HG03575 (cell line): ENCODE data around the gene EGFL6.

Experiments used
- ATAC-seq: cut with Tn5 transposase; IDR thresholded peaks from one replicate; pipeline ENCODE4 v1.9.1; 2021; ENCODE audit not compliant: unreplicated experiment, insufficient number of reproducible peaks, low FRiP score; ENCODE audit errors: extremely low read depth

Gene EGFL6, protein sequence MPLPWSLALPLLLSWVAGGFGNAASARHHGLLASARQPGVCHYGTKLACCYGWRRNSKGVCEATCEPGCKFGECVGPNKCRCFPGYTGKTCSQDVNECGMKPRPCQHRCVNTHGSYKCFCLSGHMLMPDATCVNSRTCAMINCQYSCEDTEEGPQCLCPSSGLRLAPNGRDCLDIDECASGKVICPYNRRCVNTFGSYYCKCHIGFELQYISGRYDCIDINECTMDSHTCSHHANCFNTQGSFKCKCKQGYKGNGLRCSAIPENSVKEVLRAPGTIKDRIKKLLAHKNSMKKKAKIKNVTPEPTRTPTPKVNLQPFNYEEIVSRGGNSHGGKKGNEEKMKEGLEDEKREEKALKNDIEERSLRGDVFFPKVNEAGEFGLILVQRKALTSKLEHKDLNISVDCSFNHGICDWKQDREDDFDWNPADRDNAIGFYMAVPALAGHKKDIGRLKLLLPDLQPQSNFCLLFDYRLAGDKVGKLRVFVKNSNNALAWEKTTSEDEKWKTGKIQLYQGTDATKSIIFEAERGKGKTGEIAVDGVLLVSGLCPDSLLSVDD

DNA sequence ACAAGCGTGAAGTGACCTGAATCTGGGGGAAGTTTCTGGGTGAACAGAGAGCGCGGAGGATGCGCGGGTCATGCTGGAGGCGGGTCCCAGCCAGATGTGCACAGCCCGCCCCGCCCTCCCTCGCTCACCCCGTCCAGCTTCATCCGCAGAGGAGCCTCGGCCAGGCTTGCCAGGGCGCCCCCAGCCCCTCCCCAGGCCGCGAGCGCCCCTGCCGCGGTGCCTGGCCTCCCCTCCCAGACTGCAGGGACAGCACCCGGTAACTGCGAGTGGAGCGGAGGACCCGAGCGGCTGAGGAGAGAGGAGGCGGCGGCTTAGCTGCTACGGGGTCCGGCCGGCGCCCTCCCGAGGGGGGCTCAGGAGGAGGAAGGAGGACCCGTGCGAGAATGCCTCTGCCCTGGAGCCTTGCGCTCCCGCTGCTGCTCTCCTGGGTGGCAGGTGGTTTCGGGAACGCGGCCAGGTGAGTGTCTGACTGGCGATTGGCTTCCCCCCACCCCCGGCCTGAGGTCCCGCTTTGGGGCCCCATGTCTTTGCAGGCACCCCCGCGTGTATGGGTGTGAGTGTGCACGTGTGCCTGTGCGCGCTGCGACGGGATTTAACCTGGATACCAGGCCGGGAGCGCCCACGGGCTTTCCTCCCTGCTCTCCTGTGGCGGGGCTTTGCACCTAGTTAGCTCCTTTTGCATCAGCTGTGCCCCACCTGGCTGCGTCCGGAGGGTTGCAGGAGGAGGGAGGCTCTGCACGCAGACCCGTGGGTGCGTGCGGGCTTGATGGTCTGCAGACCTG, at the start of gene EGFL6:
Gene EGFL6 (plus strand): TSS at position 123 of the 782 bp plus-strand sequence. CDS start 261 bp downstream, at position 384.
- ATAC-seq, result no peak

DNA sequence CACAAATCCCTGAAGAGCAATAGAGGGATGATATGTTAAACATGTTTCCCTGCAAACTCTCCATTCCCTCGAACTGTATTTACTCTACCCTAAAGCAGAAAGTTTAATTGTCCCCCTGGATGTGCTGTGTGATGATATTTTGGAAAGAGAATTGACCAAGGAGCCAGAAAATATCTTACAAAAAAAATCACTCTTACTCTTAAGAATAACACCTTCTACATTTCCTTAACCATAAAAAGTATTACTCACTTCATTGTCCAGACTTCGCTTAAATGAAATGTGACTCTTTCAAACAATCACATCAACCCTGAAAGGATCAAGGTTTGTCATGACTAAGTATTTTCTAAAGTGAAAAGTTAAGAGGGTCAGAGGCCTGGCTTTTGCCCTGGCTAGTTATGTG, 49.0 kb upstream of the EGFL6 start:
- no peak for ATAC-seq

DNA sequence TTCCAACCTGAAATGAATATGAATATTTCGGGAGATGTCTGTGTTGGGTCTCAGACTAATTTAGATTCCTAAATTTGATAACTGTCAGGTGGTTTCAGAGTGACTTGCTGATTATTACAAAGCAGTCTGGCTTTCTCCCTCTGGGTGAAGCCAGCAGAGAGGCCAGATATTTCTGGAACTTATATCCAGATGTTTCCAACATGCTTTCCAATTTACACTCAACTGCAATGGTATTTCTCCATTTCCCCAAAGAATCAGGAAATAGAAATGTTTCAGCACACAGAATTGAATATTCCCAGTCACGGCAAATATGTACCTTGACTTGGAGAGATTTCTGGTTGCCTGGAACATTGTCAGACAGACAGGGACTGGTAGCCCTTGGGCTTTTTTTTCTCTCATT, 48.5 kb upstream of the EGFL6 start:
- no peak for ATAC-seq

DNA sequence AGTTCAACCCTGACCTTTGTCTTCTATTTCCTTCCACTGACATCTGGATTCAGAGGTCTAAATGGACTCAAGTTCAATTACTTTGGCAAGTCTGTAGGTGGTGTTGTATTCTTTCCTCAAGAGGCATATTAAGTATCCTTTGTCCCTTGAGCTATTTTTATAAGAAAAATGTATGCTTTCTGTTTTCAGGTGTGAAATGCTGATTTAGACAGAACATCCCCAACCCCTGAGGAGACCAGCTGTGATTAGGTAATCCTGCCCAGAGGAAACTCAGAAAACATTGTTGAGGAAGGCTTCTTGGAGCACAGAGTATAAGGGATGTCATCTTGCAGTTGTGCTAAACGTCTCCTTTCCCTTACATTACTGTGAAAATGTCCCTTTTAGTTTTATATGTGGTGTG, 46.6 kb upstream of the EGFL6 start:
- ATAC-seq, result no peak

DNA sequence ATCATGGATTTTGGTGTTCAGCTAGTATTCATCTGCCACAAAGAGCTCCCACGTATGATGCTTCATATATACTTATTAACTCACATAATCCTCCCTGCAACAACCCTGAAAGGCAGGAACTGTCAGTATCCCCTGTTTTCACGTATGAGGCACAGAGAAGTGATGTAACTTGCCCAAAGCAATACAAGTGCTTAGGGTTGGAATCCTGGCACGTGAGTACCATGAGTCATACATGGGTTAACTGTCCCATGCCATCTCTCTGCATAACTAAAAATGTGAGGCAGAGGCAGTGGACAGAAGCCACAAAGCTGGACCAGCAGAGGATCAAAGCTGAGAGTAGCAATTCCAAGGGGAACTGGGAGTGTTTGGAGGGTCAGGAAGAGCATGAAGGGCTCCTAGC, 35.7 kb upstream of the EGFL6 start:
- no peak for ATAC-seq

DNA sequence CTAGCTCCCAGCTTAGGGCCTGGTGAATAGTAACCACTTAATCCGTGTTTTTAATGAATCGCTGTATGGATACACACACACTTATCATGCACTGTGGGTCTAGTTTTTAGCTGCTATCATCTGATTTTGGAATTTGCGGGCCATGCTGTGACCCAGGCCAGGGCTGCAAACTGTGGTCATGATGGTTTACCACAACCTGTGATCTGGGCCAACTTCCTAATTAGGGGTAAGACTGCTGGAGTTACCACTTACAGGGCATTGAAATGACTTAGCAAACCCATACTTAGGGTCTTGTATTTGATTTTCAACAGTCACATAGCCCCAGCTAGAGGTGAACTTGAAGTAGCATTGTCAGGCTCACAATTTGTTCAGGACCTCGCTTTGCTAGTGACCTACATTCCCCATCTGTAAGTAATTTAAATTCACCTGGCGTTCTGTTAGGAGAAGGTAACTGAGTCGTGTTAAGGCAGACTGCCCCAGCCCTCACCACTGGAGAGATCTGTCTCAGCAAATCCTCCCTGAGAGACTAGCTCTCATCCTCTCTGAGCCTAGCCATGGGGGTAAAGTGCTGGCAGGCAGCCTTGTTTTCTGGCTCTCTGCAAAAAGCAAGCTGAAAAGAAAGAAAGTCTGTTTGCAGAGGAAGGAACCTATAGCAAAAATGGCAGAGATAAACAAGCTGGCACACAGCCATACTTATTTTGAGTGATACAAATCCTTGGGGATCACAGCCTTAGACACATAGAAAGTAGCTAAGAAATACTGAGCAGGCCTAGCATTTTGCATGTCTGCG, 33.8 kb upstream of the EGFL6 start:
- ATAC-seq, result no peak

DNA sequence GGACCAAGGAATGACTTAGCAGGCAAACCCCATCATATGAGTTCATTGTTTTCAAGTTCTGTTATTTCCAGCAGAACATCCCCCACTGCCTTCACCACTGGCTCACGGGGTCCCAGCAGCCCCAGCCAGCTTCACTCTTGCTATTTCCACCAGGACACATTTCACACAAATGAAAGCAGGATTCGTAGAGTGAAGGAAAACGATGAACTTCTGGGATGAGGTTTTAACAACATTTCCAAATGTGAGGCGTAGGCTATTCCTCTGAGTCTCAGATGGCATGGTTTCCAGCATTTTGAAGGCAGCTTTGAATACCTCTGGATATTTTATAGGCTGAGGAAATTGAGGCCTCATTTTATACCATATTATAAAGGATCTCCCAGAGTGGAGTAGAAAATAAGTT, 32.9 kb upstream of the EGFL6 start:
- ATAC-seq, result no peak

DNA sequence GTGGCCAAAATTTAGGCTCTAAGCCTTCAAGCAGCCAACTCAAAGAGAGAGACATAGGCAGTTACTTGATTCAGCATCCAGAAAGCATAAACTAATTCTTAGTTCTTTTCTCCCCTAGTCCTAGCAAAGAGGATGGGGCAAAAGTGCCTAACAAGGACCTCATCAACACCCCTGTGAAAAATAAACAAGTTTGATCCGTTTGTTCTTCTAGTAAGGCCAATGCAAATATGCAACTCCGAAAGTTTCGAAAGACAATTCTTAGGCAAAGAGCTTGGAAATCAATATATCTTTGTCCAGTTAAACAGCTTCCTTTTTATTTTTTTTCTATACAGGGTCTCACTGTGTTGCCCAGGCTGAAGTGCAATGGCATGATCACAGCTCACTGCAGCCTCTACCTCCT, 31.0 kb upstream of the EGFL6 start:
- ATAC-seq, result no peak

DNA sequence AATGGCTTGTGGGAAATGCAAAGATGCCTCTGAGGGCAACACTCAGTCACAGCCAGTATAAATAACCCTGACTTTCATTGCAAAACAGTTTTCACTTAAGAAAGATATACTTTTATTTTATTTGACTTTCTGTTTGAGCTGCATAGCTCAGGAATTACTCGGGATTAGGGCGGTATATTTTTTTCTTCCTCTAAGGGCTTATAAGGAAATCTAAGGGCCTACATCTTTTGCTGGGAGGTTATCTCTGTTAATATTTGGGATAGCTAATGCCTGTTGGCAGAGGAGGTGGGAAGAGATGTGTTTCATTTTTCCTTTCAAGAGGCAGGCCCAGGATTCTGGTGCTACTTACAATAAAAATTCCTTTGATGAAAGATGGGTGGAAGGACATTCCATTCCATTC, 28.8 kb upstream of the EGFL6 start:
- ATAC-seq, result no peak

DNA sequence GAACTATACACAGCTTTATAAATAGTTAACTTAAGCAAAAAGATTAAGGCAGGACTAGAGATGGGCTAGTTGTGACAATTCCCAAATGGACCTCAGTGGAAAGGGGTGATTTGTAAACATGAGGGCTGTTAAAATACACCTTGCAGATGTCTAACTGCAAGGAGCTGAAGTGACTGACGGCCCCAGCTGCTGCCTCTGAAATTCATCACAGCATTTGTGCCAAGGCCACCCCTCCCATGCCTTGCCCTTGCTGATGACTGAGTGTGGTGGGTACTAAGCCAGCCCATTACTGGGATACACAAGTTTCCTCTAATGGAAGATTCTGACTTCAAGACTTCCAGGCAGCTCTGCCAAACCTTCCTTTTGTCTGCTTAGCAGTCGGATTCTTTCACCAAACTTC, 23.7 kb upstream of the EGFL6 start:
- ATAC-seq, result no peak

DNA sequence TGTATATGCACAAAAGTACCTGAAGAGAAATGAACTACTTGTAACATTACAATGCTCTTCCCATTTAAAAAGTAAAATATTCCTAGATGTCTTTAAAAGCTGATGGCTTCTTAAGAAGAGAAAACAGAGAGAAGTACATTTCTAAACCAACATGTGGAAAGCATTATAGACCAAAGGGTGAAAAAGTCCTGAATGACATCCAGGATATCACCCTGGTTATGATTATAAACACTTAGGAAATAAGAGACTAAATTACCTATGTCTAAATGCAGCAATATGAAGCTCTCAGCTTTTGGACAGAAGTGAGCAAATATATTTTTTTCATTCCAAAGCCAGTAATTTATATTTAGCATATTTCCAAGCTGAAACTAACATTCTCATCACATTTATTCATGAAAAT, 21.7 kb upstream of the EGFL6 start:
- ATAC-seq, result no peak

DNA sequence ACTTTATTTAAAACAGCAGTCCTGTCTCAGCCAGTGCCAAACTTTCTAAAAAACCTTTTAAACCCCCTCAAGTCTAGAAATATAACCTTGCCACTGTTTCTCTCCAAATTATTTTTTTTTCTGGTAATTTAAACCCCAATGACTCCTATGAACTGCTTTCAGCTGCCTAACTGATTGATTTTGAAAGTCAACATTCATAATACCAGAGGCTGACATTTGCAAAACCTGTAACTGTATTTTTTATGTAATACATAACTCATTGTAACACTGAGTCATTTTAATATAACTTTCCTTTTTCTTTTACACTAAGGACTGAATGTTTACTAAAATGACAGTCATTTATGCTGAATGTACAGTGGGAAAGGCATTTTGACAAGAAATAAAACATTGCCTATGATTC, 19.1 kb upstream of the EGFL6 start:
- ATAC-seq, result no peak

DNA sequence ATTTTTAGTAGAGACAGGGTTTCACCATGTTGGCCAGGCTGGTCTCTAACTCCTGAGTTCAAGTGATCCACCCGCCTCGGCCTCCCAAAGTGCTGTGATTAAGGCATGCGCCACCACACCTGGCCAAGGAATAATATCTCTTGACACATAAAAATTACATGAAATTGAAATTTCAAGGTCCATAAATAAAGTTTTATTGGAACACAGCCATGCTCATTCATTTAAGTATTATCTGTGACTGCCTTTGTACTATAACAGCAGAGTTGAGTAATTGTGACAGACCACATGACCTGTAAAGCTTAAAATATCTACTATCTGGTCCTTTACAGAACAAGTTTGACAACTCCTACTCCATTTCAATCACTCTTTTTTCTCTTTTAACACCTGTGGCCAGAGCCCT, 17.8 kb upstream of the EGFL6 start:
- no peak for ATAC-seq

DNA sequence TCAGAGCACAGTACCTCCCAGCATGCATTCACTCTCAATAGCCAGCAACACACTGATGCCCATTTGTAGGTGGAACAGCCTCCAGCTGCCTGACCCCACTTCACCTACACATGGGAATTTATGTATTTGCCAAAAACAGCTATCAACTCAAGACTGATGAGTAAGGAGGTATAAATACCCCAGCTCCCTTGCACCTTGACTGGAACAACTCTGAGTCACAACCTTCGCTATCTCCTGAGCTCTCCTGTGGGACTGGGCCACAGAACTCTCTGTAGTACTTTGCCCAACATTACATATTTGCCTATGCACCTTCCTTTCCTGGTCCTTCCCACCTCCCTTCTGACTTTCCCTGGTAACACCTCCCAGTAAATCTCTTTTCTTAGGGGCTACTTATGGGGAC, 16.5 kb upstream of the EGFL6 start:
- ATAC-seq, result no peak

DNA sequence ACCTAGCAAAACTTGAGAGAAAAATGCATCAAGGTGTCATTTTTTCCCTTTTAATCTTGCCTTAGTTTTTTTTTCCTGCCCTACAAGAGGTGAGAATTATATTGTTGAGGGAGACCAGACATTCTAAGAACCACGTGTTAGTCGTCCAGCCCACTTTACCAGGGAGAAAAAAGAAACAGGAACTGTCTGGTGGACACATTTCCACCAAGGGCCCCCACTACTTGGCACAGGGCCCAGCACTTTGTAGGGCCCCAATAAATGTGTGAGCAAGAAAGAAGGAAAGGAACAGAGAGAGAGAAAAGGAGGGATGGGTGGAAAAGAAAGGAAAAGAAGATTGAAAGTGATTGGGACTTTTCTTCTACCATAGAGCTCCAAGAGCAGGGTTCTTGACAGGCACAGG, 3.9 kb upstream of the EGFL6 start:
- no peak for ATAC-seq

DNA sequence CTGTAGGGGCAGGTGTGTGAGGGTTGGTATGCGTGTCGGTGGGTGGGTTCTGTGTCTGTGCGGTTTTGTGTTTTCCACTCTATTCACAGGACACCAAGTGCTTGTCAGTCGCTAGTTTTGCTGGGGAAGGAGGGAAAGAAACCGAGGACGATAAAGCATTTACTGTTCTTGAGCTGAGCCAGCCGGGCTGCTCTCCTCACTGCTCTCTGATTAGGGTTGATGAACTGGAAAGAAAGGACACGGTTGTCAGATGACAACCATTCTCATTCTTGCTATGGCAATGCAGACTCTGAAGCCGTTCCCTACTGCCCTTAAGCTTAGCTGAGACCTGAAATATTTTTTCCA, 832 bp downstream of the EGFL6 start:
- no peak for ATAC-seq

DNA sequence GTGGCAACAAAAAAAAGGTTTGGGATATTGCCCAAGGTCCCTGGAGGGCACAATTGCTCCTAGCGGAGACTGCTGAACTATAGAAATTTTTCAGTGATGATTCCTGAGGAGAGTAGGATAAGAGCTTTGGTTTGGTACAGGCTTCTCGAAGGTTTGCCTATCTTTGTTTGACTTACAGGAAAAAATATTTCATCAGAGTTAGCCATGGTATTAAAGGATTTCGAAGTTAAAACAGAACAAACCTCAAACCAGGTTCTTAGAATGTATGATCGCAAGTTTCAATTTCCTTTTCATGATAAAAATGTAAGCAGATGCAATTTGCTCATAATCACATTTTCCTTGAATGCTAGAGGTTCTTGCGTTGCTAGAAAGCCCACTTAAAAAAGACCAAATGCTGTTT, 1.7 kb downstream of the EGFL6 start:
- ATAC-seq, result no peak

DNA sequence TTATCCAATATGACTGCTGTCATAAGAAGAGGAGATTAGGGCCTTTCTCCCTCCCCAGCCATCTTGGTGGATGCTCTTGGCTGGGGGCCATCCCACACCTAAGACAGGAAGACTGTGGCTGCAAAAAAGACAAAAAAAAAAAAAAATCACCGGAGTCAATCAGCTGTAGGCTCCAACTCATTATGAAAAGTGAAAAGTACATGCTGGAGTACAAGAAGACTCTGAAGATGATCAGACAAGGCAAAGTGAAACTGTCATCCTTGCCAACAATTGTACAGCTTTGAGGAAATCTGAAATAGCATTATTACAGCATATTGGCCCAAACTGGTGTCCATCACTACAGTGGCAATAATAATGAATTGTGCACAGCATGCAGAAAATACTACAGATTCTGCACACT, 5.2 kb downstream of the EGFL6 start:
- no peak for ATAC-seq

DNA sequence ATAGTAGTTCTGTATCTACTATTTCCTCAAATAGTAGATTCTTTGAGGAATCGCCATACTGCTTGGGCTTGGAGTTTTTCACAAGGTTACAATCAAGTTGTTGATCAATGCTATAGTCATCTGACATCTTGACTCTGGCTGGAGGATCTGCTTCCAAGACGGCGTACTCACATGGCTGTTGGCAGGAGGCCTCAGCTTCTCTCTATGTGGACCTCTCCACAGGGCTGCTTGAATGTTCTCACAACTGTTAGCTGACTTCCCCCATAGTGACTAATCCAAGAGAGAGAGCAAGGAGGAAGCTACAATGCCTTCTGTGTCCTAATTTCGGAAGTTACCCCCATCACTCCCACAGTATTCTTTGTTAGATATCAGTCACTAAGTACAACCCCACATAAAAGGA, 10.3 kb downstream of the EGFL6 start:
- ATAC-seq, result no peak

DNA sequence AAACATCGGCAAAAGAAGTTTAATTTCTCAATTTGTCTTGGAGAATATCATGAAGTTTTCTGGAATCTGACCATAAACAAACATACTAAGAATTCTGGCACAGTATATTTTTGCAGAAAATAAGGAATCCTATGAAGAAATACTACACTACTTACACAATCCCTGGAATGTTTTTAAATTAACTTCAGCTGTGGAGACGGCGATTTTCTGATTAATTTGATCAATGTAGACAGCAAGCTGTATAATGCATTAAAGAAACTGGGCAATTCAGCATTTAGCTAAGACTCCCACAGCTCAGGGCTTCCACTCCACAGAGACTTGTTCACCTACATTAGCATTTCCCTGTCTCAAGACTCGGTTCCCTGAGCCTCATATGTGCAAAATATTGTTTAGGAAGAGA, 12.2 kb downstream of the EGFL6 start:
- ATAC-seq, result no peak
